ENCODE measurements around the gene ST7. TPM values are rescaled to one million over a fixed set of nuclear protein-coding genes. Genes with fewer than 3 reads are reported as not detected.

The ST7 gene
- total and polyA plus RNA-seq, 2 of the 8 experiments (the other 6 are each of a cell fraction or from before 2014, with no cell fraction given): 16.3 to 18.0 TPM

DNA sequence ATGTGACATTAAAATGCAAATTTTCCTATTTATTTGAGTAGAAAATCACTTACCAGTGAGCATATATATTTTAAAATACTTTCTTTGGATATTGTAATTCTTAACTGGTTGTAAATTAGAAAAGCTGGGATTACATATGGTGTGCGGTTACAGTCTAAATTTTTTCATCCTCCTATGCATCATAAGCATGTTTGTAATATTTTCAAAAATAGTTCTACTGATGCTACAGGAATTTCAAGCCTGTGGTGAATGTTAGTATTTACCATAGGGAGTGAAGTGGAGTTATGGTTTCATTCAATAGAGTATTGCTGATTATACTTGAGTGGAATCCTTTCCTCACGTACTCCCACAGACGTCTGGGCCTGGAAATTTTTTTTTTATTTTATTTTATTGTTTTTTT, 34.6 kb upstream of the ST7 start:
- Histone ChIP-seq H2BK15ac (ENCODE audit: low read length) (no peak overlapping the region), H2BK20ac (ENCODE audit: low read length) (no peak overlapping the region), H3K23ac (ENCODE audit: insufficient read length) (no peak overlapping the region), H3K27ac (ENCODE audit: low read depth, low read length) (no peak overlapping the region), H3K4me3 (ENCODE audit: extremely low read depth in 1 of 4, insufficient read depth in 2 of 4, low read depth in 3 of 4, low read length in 4 of 4) (no peak overlapping the region), H3K36me3 (ENCODE audit: control insufficient read depth in 2 of 4, insufficient read depth in 4 of 4, low read length in 3 of 4) (peaks cover 2 to 52% (median 13%) of the 10 kb centered on the region in 4 experiments; a peak in 6 of 8 replicates), H2BK12ac (ENCODE audit: low read depth, low read length) (no peak overlapping the region), H2AK5ac (ENCODE audit: low read depth, low read length) (no peak overlapping the region), H3K56ac (replicated peaks; ENCODE audit: insufficient read length, low read depth, low read length) (no peak overlapping the region), H3K4me2 (ENCODE audit: insufficient read depth in 1 of 2, low read depth in 2 of 2, low read length in 2 of 2) (no peak overlapping the region), H3K9ac (replicated peaks in 1 of 4; ENCODE audit: extremely low read depth in 1 of 4, low read depth in 3 of 4, low read length in 3 of 4) (no peak overlapping the region), H2AFZ (ENCODE audit: low read length) (no peak overlapping the region), H3K23me2 (ENCODE audit: low read depth, low read length) (peaks cover 2% of the 10 kb centered on the region; the same call in 1 of the 2 replicates), H4K20me1 (replicated peaks in 1 of 2; ENCODE audit: control insufficient read depth in 1 of 2, insufficient read depth in 2 of 2, low read length in 2 of 2) (no peaks in the 10 kb centered on the region), H4K91ac (replicated peaks; ENCODE audit: insufficient read length, low read length) (no peak overlapping the region), H2BK5ac (ENCODE audit: low read depth, low read length) (no peak overlapping the region), H3K14ac (ENCODE audit: insufficient read length) (no peak overlapping the region), H3K79me1 (ENCODE audit: low read depth, low read length) (no peaks in the 10 kb centered on the region), H3K4ac (replicated peaks; ENCODE audit: insufficient read length, low read depth, low read length) (no peak overlapping the region), H3K79me2 (ENCODE audit: control insufficient read depth in 1 of 2, insufficient read depth in 2 of 2, low read length in 2 of 2) (no peaks in the 10 kb centered on the region), H3K27me3 (replicated peaks in 1 of 4; ENCODE audit: control insufficient read depth in 3 of 4, extremely low read depth in 1 of 4, insufficient read depth in 3 of 4, low read length in 3 of 4) (no peaks in the 10 kb centered on the region), H3K9me3 (ENCODE audit: insufficient read depth in 2 of 2, low read depth in 1 of 2, low read length in 1 of 2) (no peaks in the 10 kb centered on the region), H3K18ac (ENCODE audit: extremely low read depth, low read length) (no peak overlapping the region), H3K4me1 (replicated peaks in 1 of 4; ENCODE audit: control insufficient read depth in 3 of 4, insufficient read depth in 4 of 4, low read length in 3 of 4) (no peaks in the 10 kb centered on the region), H2BK120ac (replicated peaks; ENCODE audit: low read depth, low read length) (no peak overlapping the region), H4K8ac (ENCODE audit: extremely low read depth, insufficient read depth, low read length) (no peak overlapping the region), H4K5ac (ENCODE audit: insufficient read length, low read depth, low read length) (no peak overlapping the region)
- POLR2A ChIA-PET (ENCODE audit: partially characterized antibody): no interaction called here
- DNase-seq (ENCODE audit: low read depth in 1 of 2, low spot score in 2 of 2) (no peak), FAIRE-seq (no peak)
- CTCF ChIA-PET (ENCODE audit: partially characterized antibody): interaction anchor here (0.6 kb wide), 1 partner anchor 87 kb away, joined by 3 read pairs; no protein-coding TSS in a partner anchor
- WGBS, 2 experiments (ENCODE audit: extremely low coverage in 1 of 2, insufficient coverage in 1 of 2, insufficient read length in 1 of 2, insufficient replicate concordance in 2 of 2, low coverage in 1 of 2, low lambda C conversion rate in 2 of 2, missing lambda C conversion rate in 1 of 2): 93% methylated on average over 3 of the region's 3 CpGs; no CpG with 5 or more reads in 1 of the 2 experiments
- TF ChIP-seq MAFK (IDR thresholded peaks at IDR 0.05; ENCODE audit: low read depth, low read length) (no peak), SP2 (IDR thresholded peaks at IDR 0.05; ENCODE audit: low read length) (no peak), CHD2 (IDR thresholded peaks at IDR 0.05; ENCODE audit: low read length) (no peak), KDM5A (IDR thresholded peaks at IDR 0.05; ENCODE audit: low read length) (no peak), GTF2F1 (IDR thresholded peaks at IDR 0.05; ENCODE audit: borderline replicate concordance, low read depth, low read length) (no peak), CREB1 (IDR thresholded peaks at IDR 0.05) (no peak), TAF1 (IDR thresholded peaks at IDR 0.05; ENCODE audit: low read depth, low read length) (no peak)
- TF ChIP-seq, protein P1, sequence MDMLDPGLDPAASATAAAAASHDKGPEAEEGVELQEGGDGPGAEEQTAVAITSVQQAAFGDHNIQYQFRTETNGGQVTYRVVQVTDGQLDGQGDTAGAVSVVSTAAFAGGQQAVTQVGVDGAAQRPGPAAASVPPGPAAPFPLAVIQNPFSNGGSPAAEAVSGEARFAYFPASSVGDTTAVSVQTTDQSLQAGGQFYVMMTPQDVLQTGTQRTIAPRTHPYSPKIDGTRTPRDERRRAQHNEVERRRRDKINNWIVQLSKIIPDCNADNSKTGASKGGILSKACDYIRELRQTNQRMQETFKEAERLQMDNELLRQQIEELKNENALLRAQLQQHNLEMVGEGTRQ (IDR thresholded peaks at IDR 0.05; ENCODE audit: low read length): no peak

Measured in H1 (cell line).